Endothelial cell of umbilical vein (primary cell): ENCODE results near the gene L1CAM. TPM values are rescaled to one million over a fixed set of nuclear protein-coding genes. Genes with fewer than 3 reads are reported as not detected.

Experiments
- BruUV-seq: library from RNA; stranded (reverse); fragments of 400-500 nt; replicated peaks from 2 replicates; lab custom pipeline; 2021; lab: Mats Ljungman, UMichigan
- CTCF ChIA-PET: fragments of 300-600, 350-600 bp; sonication (Branson Sonifier 250); formaldehyde crosslinking; loops from one replicate; lab custom pipeline; 2021; ENCODE audit warnings: antibody characterized with exemption, inconsistent platforms; lab: Charles Lee
- POLR2A ChIA-PET: fragments of 300-600, 350-600 bp; sonication (Branson Sonifier 250); formaldehyde crosslinking; loops from one replicate; lab custom pipeline; 2021; ENCODE audit warnings: antibody characterized with exemption, inconsistent platforms; lab: Charles Lee
- DNase-seq: peaks from one replicate; pipeline ENCODE4 v3.0.0-alpha.2; 2011; ENCODE audit warnings: low read depth, low spot score
- FAIRE-seq: peaks from 2 replicates; lab custom pipeline; 2011; peaks lifted over from hg19 to GRCh38; lab: Jason Lieb, UNC
- H2AFZ ChIP-seq: 2 replicates; pipeline ENCODE4 v1.6.0; 2012; ENCODE audit warnings: low read depth, low read length, control low read depth, inconsistent platforms
- H3K27ac ChIP-seq: 2 replicates; pipeline ENCODE4 v1.5.1; 2011; ENCODE audit warnings: low read depth, mild to moderate bottlenecking, control low read depth, low read length, moderate library complexity; ENCODE audit not compliant: insufficient read depth
- H3K27me3 ChIP-seq, 2 experiments: 2 replicates each; pipeline versions ENCODE4 v1.6.0 to v1.6.1; 2011; ENCODE audit warnings: low read length in 2 of 2, mixed read lengths in 1 of 2; ENCODE audit not compliant: control insufficient read depth in 2 of 2, insufficient read depth in 2 of 2
- H3K36me3 ChIP-seq, 2 experiments: 2 replicates in 1 of 2; 3 replicates in 1 of 2; pipeline ENCODE4 v1.5.1; 2011; ENCODE audit warnings: low read length in 2 of 2, mild to moderate bottlenecking in 1 of 2, moderate library complexity in 1 of 2; ENCODE audit not compliant: control insufficient read depth in 2 of 2, insufficient read depth in 2 of 2; ENCODE audit errors: extremely low read depth in 1 of 2
- H3K4me1 ChIP-seq: 3 replicates; pipeline ENCODE4 v1.5.1; 2011; ENCODE audit warnings: mild to moderate bottlenecking, low read length; ENCODE audit not compliant: control insufficient read depth, insufficient read depth; ENCODE audit errors: extremely low read depth
- H3K4me2 ChIP-seq: 2 replicates; pipeline ENCODE4 v1.6.1; 2011; ENCODE audit warnings: low read length, control low read depth, mixed read lengths; ENCODE audit not compliant: insufficient read depth
- H3K4me3 ChIP-seq, 3 experiments: fragments of 200-600 bp in 1 of 3; sonication (generic), shearing (Covaris generic) in 1 of 3; replicated peaks in 1 of 3; 2 replicates each; pipeline ENCODE4 v1.5.1; 2011 to 2016; ENCODE audit warnings: control low read depth in 3 of 3, low read length in 3 of 3, mild to moderate bottlenecking in 2 of 3, inconsistent platforms in 1 of 3, low read depth in 1 of 3, moderate library complexity in 1 of 3; ENCODE audit not compliant: insufficient read depth in 1 of 3
- H3K79me2 ChIP-seq: 2 replicates; pipeline ENCODE4 v1.6.0; 2012; ENCODE audit warnings: low read length, inconsistent platforms; ENCODE audit not compliant: control insufficient read depth, insufficient read depth
- H3K9ac ChIP-seq: replicated peaks from 2 replicates; pipeline ENCODE3; 2011; ENCODE audit warnings: low read length, control low read depth; ENCODE audit not compliant: insufficient read depth; ENCODE audit errors: extremely low read depth
- H3K9me1 ChIP-seq: replicated peaks from 3 replicates; pipeline ENCODE4 v1.6.0; 2011; ENCODE audit warnings: mild to moderate bottlenecking, low read length; ENCODE audit not compliant: control insufficient read depth, insufficient read depth; ENCODE audit errors: extremely low read depth
- H3K9me3 ChIP-seq: replicated peaks from 2 replicates; pipeline ENCODE4 v1.5.1; 2012; ENCODE audit warnings: low read length, inconsistent platforms; ENCODE audit not compliant: control insufficient read depth, insufficient read depth
- H4K20me1 ChIP-seq: replicated peaks from 2 replicates; pipeline ENCODE3; 2011; ENCODE audit warnings: mild to moderate bottlenecking, low read length; ENCODE audit not compliant: control insufficient read depth, insufficient read depth; ENCODE audit errors: extremely low read depth
- CTCF ChIP-seq, 2 donors: IDR thresholded peaks; 1 replicate in 1 of 2; 2 replicates in 1 of 2; pipeline ENCODE4 v1.5.1; 2011; ENCODE audit warnings: low read length in 2 of 2, mild to moderate bottlenecking in 2 of 2, moderate library complexity in 2 of 2, control low read depth in 1 of 2, inconsistent platforms in 1 of 2, low read depth in 1 of 2; ENCODE audit not compliant: insufficient read depth in 1 of 2; ENCODE audit errors: extremely low read depth in 1 of 2
- GATA2 ChIP-seq: IDR thresholded peaks from 2 replicates; pipeline ENCODE4 v1.7.0; 2011; ENCODE audit warnings: low read depth, mild to moderate bottlenecking, moderate library complexity, mixed read lengths, low read length; ENCODE audit not compliant: insufficient read length, insufficient read depth
- JUN ChIP-seq: IDR thresholded peaks from 2 replicates; pipeline ENCODE4 v1.6.1; 2011; ENCODE audit warnings: borderline replicate concordance, low read depth; ENCODE audit not compliant: insufficient read length, insufficient read depth
- MAX ChIP-seq: IDR thresholded peaks from 2 replicates; pipeline ENCODE4 v1.6.1; 2011; ENCODE audit not compliant: insufficient read depth, insufficient read length
- MYC ChIP-seq: IDR thresholded peaks from one replicate; pipeline ENCODE4 v1.6.1; 2011; ENCODE audit warnings: mild to moderate bottlenecking, low read depth, low read length
- dilution Hi-C: fragments of 300-500 bp; cut with MboI; formaldehyde crosslinking; loops from one replicate; pipeline ENCODE4 v1.15.0; 2019; ENCODE audit warnings: low sequenced_read_pairs; ENCODE audit not compliant: extremely low pct_ligation_motif_present
- intact Hi-C: fragments of 100-400 bp; cut with micrococcal nuclease; formaldehyde crosslinking; loops from one replicate; pipeline ENCODE4 v1.10.0; 2022
- polyA plus RNA-seq, 4 experiments: library from polyadenylated mRNA; depleted of rRNA in 3 of 4; stranded (reverse) in 3 of 4; unstranded in 1 of 4; fragments of >200 nt; gene quantifications; 2 replicates each; pipeline versions ENCODE4 v1.2.1 to v1.2.3, GENCODE V29; 2011 to 2012; ENCODE audit warnings: missing spikeins in 1 of 4
- total RNA-seq: library from RNA; stranded (reverse); gene quantifications from 2 replicates; pipeline ENCODE4 v1.2.3, GENCODE V29; 2021

The L1CAM gene
- total and polyA plus RNA-seq, 2 donors (not counting 3 experiments of a cell fraction or from before 2014, with no cell fraction given), result 0.01 TPM; not detected in 1

GRCh38 chrX:153875391-153876111, 10.4 kb downstream of the L1CAM start:
- no peak overlapping the region for H2AFZ ChIP-seq
- FAIRE-seq (peak; percentile 40), DNase-seq (peak; percentile 39)
- H3K27ac ChIP-seq, result no peak overlapping the region
- peaks cover 3 to 5% of the 10 kb centered on the region in 2 experiments for H3K27me3 ChIP-seq
- ChIA-PET CTCF (no interaction called here), POLR2A (interaction anchor here (0.7 kb wide), 1 partner anchor 25 kb away, joined by 15 read pairs; no protein-coding TSS in a partner anchor)
- dilution Hi-C loops, result no loop called here
- no peaks in the 10 kb centered on the region for H3K79me2 ChIP-seq
- BruUV-seq, result no TSS peak
- H3K9ac ChIP-seq, result no peak overlapping the region
- no peaks in the 10 kb centered on the region for H3K9me1 ChIP-seq
- no peak for TF ChIP-seq GATA2
- TF ChIP-seq CTCF (IDR thresholded peaks at IDR 0.05; ENCODE audit: extremely low read depth in 1 of 2, insufficient read depth in 1 of 2, low read depth in 1 of 2, low read length in 2 of 2), result no peak
- no peak for TF ChIP-seq MAX
- no peak for TF ChIP-seq JUN
- TF ChIP-seq MYC, result no peak
- H3K4me2 ChIP-seq, result no peak overlapping the region
- intact Hi-C loops, result loop anchor here (10.0 kb wide), 1 partner anchor 81 kb away; the partner anchor contains the start of genes IDH3G and SSR4
- no peak overlapping the region for H3K4me3 ChIP-seq
- no peaks in the 10 kb centered on the region for H4K20me1 ChIP-seq
- no peaks in the 10 kb centered on the region for H3K36me3 ChIP-seq
- H3K4me1 ChIP-seq, result no peaks in the 10 kb centered on the region
- no peaks in the 10 kb centered on the region for H3K9me3 ChIP-seq
